HCT116 (cell line): ENCODE results near the gene CNTN4. TPM values are rescaled to one million over a fixed set of nuclear protein-coding genes. Genes with fewer than 3 reads are reported as not detected.

ENCODE experiments used
- ATAC-seq: fragments of 200-7000 bp; cut with Tn5 transposase; 2 replicates; pipeline ENCODE4 v1.9.1; 2020; ENCODE audit warnings: mild to moderate bottlenecking, moderate library complexity
- BruUV-seq: library from RNA; stranded (reverse); fragments of 400-500 nt; replicated peaks from 2 replicates; lab custom pipeline; 2021; lab: Mats Ljungman, UMichigan
- CTCF ChIA-PET: fragments of 300-600 bp; sonication (Branson Sonifier 250); formaldehyde crosslinking; loops from one replicate; lab custom pipeline; 2021; ENCODE audit warnings: antibody characterized with exemption; lab: Charles Lee
- POLR2A ChIA-PET: fragments of 300-600, 350-600 bp; sonication (Branson Sonifier 250); formaldehyde crosslinking; loops from one replicate; lab custom pipeline; 2021; ENCODE audit warnings: antibody characterized with exemption; lab: Charles Lee
- RAD21 ChIA-PET, 2 experiments: fragments of 300-600 bp; sonication (Branson Sonifier 250); formaldehyde crosslinking; loops; one replicate each; lab custom pipeline; 2023; ENCODE audit warnings: low total read pairs in 2 of 2; ENCODE audit not compliant: uncharacterized antibody in 2 of 2, unreplicated experiment in 2 of 2, low non-redundant PET in 1 of 2; lab: Charles Lee
- DNase-seq: peaks from one replicate; pipeline ENCODE4 v3.0.0-alpha.2; 2010; ENCODE audit warnings: low read depth, low spot score
- H2AFZ ChIP-seq: fragments of 200-600 bp; shearing (Covaris generic), sonication (generic); 2 replicates; pipeline ENCODE4 v1.6.1; 2017; ENCODE audit warnings: low read depth, mixed run types, mixed read lengths, antibody characterized with exemption, low read length; ENCODE audit not compliant: poor library complexity, severe bottlenecking
- H3K27ac ChIP-seq: 2 replicates; pipeline ENCODE4 v1.5.1; 2012; ENCODE audit warnings: low read depth, low read length
- H3K27me3 ChIP-seq: fragments of 200-600 bp; sonication (generic); 2 replicates; pipeline ENCODE4 v1.6.1; 2016; ENCODE audit warnings: mixed run types, low read length, mixed read lengths; ENCODE audit not compliant: insufficient read depth
- H3K36me3 ChIP-seq, 2 experiments: fragments of 200-500 bp in 1 of 2; fragments of 200-600 bp in 1 of 2; sonication (Bioruptor generic) in 1 of 2; sonication (generic) in 1 of 2; 2 replicates each; pipeline versions ENCODE4 v1.5.1 to v1.6.1; 2014 to 2016; ENCODE audit warnings: low read length in 2 of 2, inconsistent platforms in 1 of 2, mixed read lengths in 1 of 2, mixed run types in 1 of 2; ENCODE audit not compliant: insufficient read depth in 2 of 2, control insufficient read depth in 1 of 2
- H3K4me1 ChIP-seq, 2 experiments: fragments of 200-600 bp in 1 of 2; sonication (generic) in 1 of 2; 2 replicates each; pipeline versions ENCODE4 v1.5.1 to v1.6.1; 2012 to 2017; ENCODE audit warnings: low read length in 2 of 2, inconsistent platforms in 1 of 2, mild to moderate bottlenecking in 1 of 2, mixed read lengths in 1 of 2, mixed run types in 1 of 2, moderate library complexity in 1 of 2; ENCODE audit not compliant: insufficient read depth in 2 of 2, control insufficient read depth in 1 of 2
- H3K4me2 ChIP-seq: fragments of 200-600 bp; sonication (generic); 2 replicates; pipeline ENCODE4 v1.6.1; 2017; ENCODE audit warnings: mixed run types, low read length, mixed read lengths
- H3K4me3 ChIP-seq, 2 experiments: fragments of 200-600 bp in 1 of 2; sonication (generic) in 1 of 2; replicated peaks in 1 of 2; 2 replicates each; pipeline ENCODE4 v1.5.1; 2011 to 2016; ENCODE audit warnings: low read length in 2 of 2, control low read depth in 1 of 2, low read depth in 1 of 2, mild to moderate bottlenecking in 1 of 2, mixed read lengths in 1 of 2, mixed run types in 1 of 2
- H3K79me2 ChIP-seq: fragments of 200-600 bp; sonication (generic); 2 replicates; pipeline ENCODE4 v1.6.1; 2017; ENCODE audit warnings: mild to moderate bottlenecking, mixed run types, low read length, moderate library complexity, mixed read lengths; ENCODE audit not compliant: insufficient read depth
- H3K9ac ChIP-seq: fragments of 200-600 bp; sonication (generic); 2 replicates; pipeline ENCODE4 v1.6.1; 2016; ENCODE audit warnings: low read length, mixed read lengths
- H3K9me2 ChIP-seq: fragments of 200-600 bp; sonication (generic), shearing (Covaris generic); 2 replicates; pipeline ENCODE4 v1.6.1; 2017; ENCODE audit warnings: mixed run types, mild to moderate bottlenecking, moderate library complexity; ENCODE audit not compliant: insufficient read depth
- H3K9me3 ChIP-seq, 2 experiments: fragments of 200-500 bp in 1 of 2; fragments of 200-600 bp in 1 of 2; sonication (Bioruptor generic) in 1 of 2; sonication (generic) in 1 of 2; 2 replicates each; pipeline ENCODE4 v1.6.1; 2014 to 2017; ENCODE audit warnings: low read length in 2 of 2, mixed read lengths in 2 of 2, inconsistent platforms in 1 of 2, low read depth in 1 of 2, mild to moderate bottlenecking in 1 of 2, mixed run types in 1 of 2, moderate library complexity in 1 of 2; ENCODE audit not compliant: control insufficient read depth in 1 of 2, insufficient read depth in 1 of 2
- H4K20me1 ChIP-seq: fragments of 200-600 bp; sonication (generic), shearing (Covaris generic); 2 replicates; pipeline ENCODE4 v1.6.1; 2017; ENCODE audit warnings: mixed run types, mild to moderate bottlenecking, moderate library complexity; ENCODE audit not compliant: insufficient read depth
- CBX3 ChIP-seq: IDR thresholded peaks from 2 replicates; pipeline ENCODE4 v1.6.1; 2012; ENCODE audit warnings: low read depth
- EGR1 ChIP-seq: IDR thresholded peaks from 2 replicates; pipeline ENCODE4 v1.6.1; 2012; ENCODE audit warnings: low read depth
- ELF1 ChIP-seq: IDR thresholded peaks from 2 replicates; pipeline ENCODE4 v1.6.1; 2012; ENCODE audit warnings: low read depth, borderline replicate concordance
- EZH2 ChIP-seq: fragments of 200-600 bp; sonication (generic); IDR thresholded peaks from 2 replicates; pipeline ENCODE4 v1.6.1; 2017; ENCODE audit warnings: antibody characterized with exemption, mixed run types
- EZH2phosphoT487 ChIP-seq: fragments of 200-600 bp; IDR thresholded peaks from 2 replicates; pipeline ENCODE4 v1.6.1; 2018; ENCODE audit warnings: antibody characterized with exemption, borderline replicate concordance
- POLR2A ChIP-seq: IDR thresholded peaks from 2 replicates; pipeline ENCODE4 v1.7.0; 2011; ENCODE audit warnings: borderline replicate concordance; ENCODE audit not compliant: insufficient read depth, insufficient read length; ENCODE audit errors: extremely low read depth
- RAD21 ChIP-seq: IDR thresholded peaks from 2 replicates; pipeline ENCODE4 v1.6.1; 2012; ENCODE audit warnings: low read depth, mild to moderate bottlenecking
- SP1 ChIP-seq: IDR thresholded peaks from 2 replicates; pipeline ENCODE4 v1.6.1; 2012; ENCODE audit warnings: low read depth
- SRF ChIP-seq: IDR thresholded peaks from 2 replicates; pipeline ENCODE4 v1.6.1; 2012; ENCODE audit warnings: low read depth
- YY1 ChIP-seq: IDR thresholded peaks from 2 replicates; pipeline ENCODE4 v1.6.1; 2011; ENCODE audit warnings: low read length, low read depth, moderate library complexity, mild to moderate bottlenecking; ENCODE audit not compliant: insufficient replicate concordance; ENCODE audit errors: extremely low read depth
- ZBTB33 ChIP-seq: IDR thresholded peaks from 2 replicates; pipeline ENCODE4 v1.6.1; 2011; ENCODE audit warnings: mild to moderate bottlenecking, low read length, moderate library complexity; ENCODE audit not compliant: insufficient replicate concordance; ENCODE audit errors: extremely low read depth
- ZFX ChIP-seq: fragments of 450-650 bp; IDR thresholded peaks from 2 replicates; pipeline ENCODE4 v1.6.1; 2017
- ZNF274 ChIP-seq: fragments of 200-500 bp; sonication (Bioruptor generic); IDR thresholded peaks from 2 replicates; pipeline ENCODE4 v1.6.1; 2014; ENCODE audit warnings: mild to moderate bottlenecking, low read depth, low read length, inconsistent platforms
- intact Hi-C: fragments of 100-400 bp; cut with micrococcal nuclease; formaldehyde crosslinking; loops from 2 replicates; pipeline ENCODE4 v1.10.0; 2022
- total RNA-seq: library from RNA; stranded (reverse); gene quantifications from one replicate; pipeline ENCODE4 v1.2.1, GENCODE V29; 2021; ENCODE audit not compliant: unreplicated experiment
- TF ChIP-seq, protein P1 (sequence below): IDR thresholded peaks from 2 replicates; pipeline ENCODE4 v1.6.1; 2012
- TF ChIP-seq, protein P2 (sequence below): IDR thresholded peaks from 2 replicates; pipeline ENCODE4 v1.6.1; 2012; ENCODE audit warnings: low read depth

The CNTN4 gene
- total RNA-seq, 1 experiment from 2014 or later: not detected

- TF ChIP-seq, protein P1, sequence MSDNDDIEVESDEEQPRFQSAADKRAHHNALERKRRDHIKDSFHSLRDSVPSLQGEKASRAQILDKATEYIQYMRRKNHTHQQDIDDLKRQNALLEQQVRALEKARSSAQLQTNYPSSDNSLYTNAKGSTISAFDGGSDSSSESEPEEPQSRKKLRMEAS: no peak
- TF ChIP-seq ZFX: no peak
- no peak for TF ChIP-seq SRF
- TF ChIP-seq EGR1: no peak
- no peak for TF ChIP-seq ELF1
- no peak for TF ChIP-seq ZNF274
- TF ChIP-seq RAD21: no peak
- TF ChIP-seq POLR2A: no peak
- POLR2A ChIA-PET: no interaction called here
Observed at GRCh38 chr3:2595486-2595885, 496.8 kb downstream of the CNTN4 start.

GRCh38 chr3:2597615-2598014 lies 498.9 kb downstream of the CNTN4 start:
- Histone ChIP-seq H3K4me3 (no peak overlapping the region), H3K9me2 (no peaks in the 10 kb centered on the region), H3K27me3 (no peaks in the 10 kb centered on the region), H2AFZ (no peak overlapping the region), H3K4me1 (no peaks in the 10 kb centered on the region), H3K9ac (no peak overlapping the region), H3K27ac (no peak overlapping the region), H3K9me3 (peaks cover 0 to 24% of the 10 kb centered on the region in 2 experiments; a peak in 2 of 4 replicates), H3K4me2 (no peak overlapping the region), H4K20me1 (no peaks in the 10 kb centered on the region), H3K36me3 (no peaks in the 10 kb centered on the region), H3K79me2 (no peaks in the 10 kb centered on the region)
- CTCF ChIA-PET: no interaction called here
- no TSS peak for BruUV-seq
- POLR2A ChIA-PET: no interaction called here
- intact Hi-C loops: no loop called here
- TF ChIP-seq EZH2phosphoT487: no peak
- TF ChIP-seq CBX3: no peak
- TF ChIP-seq EZH2: no peak
- no peak for TF ChIP-seq RAD21
- no peak for TF ChIP-seq POLR2A
- TF ChIP-seq, protein P2, sequence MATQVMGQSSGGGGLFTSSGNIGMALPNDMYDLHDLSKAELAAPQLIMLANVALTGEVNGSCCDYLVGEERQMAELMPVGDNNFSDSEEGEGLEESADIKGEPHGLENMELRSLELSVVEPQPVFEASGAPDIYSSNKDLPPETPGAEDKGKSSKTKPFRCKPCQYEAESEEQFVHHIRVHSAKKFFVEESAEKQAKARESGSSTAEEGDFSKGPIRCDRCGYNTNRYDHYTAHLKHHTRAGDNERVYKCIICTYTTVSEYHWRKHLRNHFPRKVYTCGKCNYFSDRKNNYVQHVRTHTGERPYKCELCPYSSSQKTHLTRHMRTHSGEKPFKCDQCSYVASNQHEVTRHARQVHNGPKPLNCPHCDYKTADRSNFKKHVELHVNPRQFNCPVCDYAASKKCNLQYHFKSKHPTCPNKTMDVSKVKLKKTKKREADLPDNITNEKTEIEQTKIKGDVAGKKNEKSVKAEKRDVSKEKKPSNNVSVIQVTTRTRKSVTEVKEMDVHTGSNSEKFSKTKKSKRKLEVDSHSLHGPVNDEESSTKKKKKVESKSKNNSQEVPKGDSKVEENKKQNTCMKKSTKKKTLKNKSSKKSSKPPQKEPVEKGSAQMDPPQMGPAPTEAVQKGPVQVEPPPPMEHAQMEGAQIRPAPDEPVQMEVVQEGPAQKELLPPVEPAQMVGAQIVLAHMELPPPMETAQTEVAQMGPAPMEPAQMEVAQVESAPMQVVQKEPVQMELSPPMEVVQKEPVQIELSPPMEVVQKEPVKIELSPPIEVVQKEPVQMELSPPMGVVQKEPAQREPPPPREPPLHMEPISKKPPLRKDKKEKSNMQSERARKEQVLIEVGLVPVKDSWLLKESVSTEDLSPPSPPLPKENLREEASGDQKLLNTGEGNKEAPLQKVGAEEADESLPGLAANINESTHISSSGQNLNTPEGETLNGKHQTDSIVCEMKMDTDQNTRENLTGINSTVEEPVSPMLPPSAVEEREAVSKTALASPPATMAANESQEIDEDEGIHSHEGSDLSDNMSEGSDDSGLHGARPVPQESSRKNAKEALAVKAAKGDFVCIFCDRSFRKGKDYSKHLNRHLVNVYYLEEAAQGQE: no peak
- TF ChIP-seq SP1: no peak
- TF ChIP-seq ZBTB33: no peak
- TF ChIP-seq ZFX: no peak
- TF ChIP-seq YY1: no peak
- DNase-seq (no peak), ATAC-seq (no peak)
- RAD21 ChIA-PET: no interaction called here

More at GRCh38 chr3:2595486-2595885, 496.8 kb downstream of the CNTN4 start:
- Histone ChIP-seq H3K9me2 (no peaks in the 10 kb centered on the region), H3K9ac (no peak overlapping the region), H3K4me1 (no peaks in the 10 kb centered on the region), H3K9me3 (peaks cover 0 to 28% of the 10 kb centered on the region in 2 experiments; a peak in 2 of 4 replicates), H3K4me3 (no peak overlapping the region), H4K20me1 (no peaks in the 10 kb centered on the region), H3K4me2 (no peak overlapping the region), H2AFZ (no peak overlapping the region), H3K36me3 (no peaks in the 10 kb centered on the region), H3K79me2 (no peaks in the 10 kb centered on the region), H3K27me3 (no peaks in the 10 kb centered on the region), H3K27ac (no peak overlapping the region)
- intact Hi-C loops: no loop called here
- DNase-seq (no peak), ATAC-seq (no peak)
- BruUV-seq: no TSS peak
- RAD21 ChIA-PET: no interaction called here
- CTCF ChIA-PET: no interaction called here
